ENCODE measurements around the gene SLC37A2.

The SLC37A2 gene

GRCh38 chr11:125111343-125112207, 48.5 kb downstream of the SLC37A2 start, which contains the start of gene TMEM218:
TMEM218 (minus strand) TSS chr11:125111626; CDS start chr11:125102241, 9,385 bp downstream.
- DNase-seq (ENCODE audit: low spot score): peak; percentile 98

DNA sequence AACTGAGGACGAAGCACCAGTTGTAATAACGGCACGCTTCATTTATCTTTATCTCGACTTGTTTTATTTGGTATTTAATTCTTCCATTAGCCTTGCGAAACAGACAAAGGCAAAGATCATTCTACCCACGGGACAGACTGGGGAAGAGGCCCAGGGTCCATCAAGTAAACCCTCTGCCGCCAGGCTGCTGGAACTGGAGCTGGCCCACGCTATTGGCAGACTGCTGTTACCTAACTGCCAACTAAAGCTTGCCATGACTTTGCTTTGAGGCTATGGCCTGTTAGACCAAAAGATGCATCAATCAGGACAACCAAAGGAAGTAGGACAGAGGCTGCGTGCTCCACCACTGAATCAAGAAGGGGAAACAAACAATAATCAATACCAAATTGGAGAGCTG, 49.1 kb downstream of the SLC37A2 start:
- no peak for DNase-seq (ENCODE audit: low spot score)

GRCh38 chr11:125114518-125114917, 51.4 kb downstream of the SLC37A2 start:
- DNase-seq (ENCODE audit: low spot score): no peak

- no peak for DNase-seq (ENCODE audit: low spot score)
Measured at GRCh38 chr11:125117429-125117828, 54.3 kb downstream of the SLC37A2 start.

DNA sequence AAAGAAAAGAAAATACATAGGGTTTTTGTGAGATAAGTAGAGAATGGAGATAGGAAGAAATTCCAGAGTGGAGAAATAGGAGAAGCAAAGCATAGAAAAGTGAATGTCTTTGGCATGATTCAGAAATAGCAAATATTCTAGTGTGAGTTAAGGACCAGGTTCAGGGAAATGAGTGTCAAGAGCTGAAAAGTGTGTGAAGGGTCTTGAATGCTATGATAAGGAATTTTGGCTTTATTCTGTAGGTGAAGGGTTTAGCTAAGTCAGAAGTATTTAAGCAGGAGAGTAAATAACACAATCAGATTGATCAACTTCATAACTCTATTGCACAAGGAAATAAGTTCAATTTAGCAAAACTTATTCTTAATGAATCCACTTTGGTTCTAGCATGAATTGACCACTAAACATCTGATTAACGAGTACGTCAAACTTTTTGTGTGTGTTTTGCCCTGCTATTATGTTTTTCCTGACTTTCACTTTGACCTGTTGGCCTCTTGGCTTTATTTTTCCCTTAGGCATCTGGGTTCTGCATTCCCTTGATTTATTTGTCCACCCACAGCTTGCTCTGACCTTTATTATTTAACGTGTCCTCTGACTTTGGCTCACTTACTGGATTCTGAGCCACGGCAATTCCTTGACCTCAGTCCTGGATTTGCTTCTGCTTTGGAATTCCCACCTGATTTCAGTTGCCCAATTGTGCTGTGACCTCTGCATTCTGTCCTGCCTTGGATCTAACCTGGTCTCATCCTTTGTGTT, 60.3 kb downstream of the SLC37A2 start:
- DNase-seq (ENCODE audit: low spot score): no peak

- peak; percentile 58 for DNase-seq (ENCODE audit: low spot score)
Measured at GRCh38 chr11:125123947-125124617, 61.0 kb downstream of the SLC37A2 start.

GRCh38 chr11:125124618-125124992, 61.5 kb downstream of the SLC37A2 start:
- no peak for DNase-seq (ENCODE audit: low spot score)

GRCh38 chr11:125128450-125128849, 65.3 kb downstream of the SLC37A2 start:
- DNase-seq (ENCODE audit: low spot score): no peak

DNA sequence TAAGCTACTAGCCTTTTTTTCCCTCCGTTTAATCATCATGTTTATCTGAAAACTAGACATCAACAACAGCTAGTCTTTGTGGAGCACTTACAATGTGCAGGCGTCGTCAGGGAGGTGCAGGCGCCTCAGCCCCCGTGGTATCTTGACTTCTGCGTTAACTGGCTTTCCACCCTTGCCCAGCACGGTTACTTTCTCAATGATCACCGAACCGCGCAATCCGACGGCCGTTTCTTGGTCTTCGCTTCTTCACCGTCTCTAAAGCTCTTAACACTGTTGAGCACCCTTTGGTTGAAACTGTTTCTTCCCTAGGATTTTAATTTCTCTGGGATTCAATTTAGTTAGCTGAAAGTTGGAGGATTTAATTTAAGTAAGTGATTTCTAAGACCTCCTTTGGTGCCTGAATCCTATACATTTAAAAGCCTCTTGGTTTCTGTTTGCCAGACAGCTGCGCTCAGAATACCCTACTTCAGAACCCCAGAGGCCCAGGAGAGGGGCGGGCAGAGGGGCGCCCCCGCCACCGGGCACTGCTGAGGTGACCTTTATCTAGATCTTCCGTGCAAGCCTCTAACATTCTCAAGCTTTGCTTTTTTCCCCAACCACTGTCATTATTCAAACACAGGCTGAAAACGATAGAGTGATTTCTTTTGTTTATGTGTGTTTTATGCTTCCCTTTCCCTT, 66.3 kb downstream of the SLC37A2 start:
- DNase-seq (ENCODE audit: low spot score): no peak

GRCh38 chr11:125132071-125132470, 69.0 kb downstream of the SLC37A2 start:
- DNase-seq (ENCODE audit: low spot score): no peak

DNA sequence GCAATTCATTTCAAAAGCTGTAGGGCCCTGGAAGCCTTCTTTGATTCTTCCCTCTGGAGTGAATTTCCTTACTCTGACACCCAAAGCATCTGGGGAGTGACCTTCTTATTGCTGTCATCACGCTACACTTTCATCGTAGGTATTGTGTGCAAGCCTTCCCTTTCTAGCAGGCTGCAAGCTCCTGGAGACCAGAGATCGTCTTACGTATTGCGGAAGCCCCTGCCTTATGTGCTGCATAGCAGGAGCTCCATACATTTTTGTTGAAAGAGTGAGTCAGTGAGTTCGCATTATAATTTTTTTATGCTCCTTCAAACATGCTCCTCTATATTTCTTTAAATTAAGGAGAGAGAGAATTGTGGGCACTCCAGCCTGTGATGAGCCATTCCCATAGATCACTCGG, 69.5 kb downstream of the SLC37A2 start:
- no peak for DNase-seq (ENCODE audit: low spot score)

- no peak for DNase-seq (ENCODE audit: low spot score)
Measured at GRCh38 chr11:125136001-125136400, 72.9 kb downstream of the SLC37A2 start.

- no peak for DNase-seq (ENCODE audit: low spot score)
Measured at GRCh38 chr11:125138966-125139365, 75.9 kb downstream of the SLC37A2 start.

GRCh38 chr11:125139778-125140177, 76.7 kb downstream of the SLC37A2 start:
- no peak for DNase-seq (ENCODE audit: low spot score)
